DOHH2 (cell line): Measurements from ENCODE around the gene GALNT2.

Experiments
- H3F3A ChIP-seq: fragments of 200-600 bp; sonication (generic), shearing (Covaris generic); 2 replicates; pipeline ENCODE4 v1.6.0; 2016; ENCODE audit warnings: antibody characterized with exemption, mild to moderate bottlenecking; ENCODE audit not compliant: control insufficient read depth, insufficient read depth
- H3K27ac ChIP-seq: fragments of 200-600 bp; sonication (generic); 2 replicates; pipeline ENCODE4 v1.5.1; 2014; ENCODE audit warnings: low read depth, mild to moderate bottlenecking, low read length, moderate library complexity
- H3K27me3 ChIP-seq: fragments of 200-600 bp; sonication (generic); 2 replicates; pipeline ENCODE4 v1.6.1; 2014; ENCODE audit warnings: mild to moderate bottlenecking, low read length, mixed read lengths; ENCODE audit not compliant: control insufficient read depth
- H3K36me3 ChIP-seq: fragments of 200-600 bp; sonication (generic); 2 replicates; pipeline ENCODE4 v1.6.1; 2014; ENCODE audit warnings: mild to moderate bottlenecking, low read length, moderate library complexity, mixed read lengths; ENCODE audit not compliant: control insufficient read depth
- H3K4me1 ChIP-seq: fragments of 200-600 bp; sonication (generic); 2 replicates; pipeline ENCODE4 v1.6.1; 2014; ENCODE audit warnings: mild to moderate bottlenecking, low read length, mixed read lengths; ENCODE audit not compliant: control insufficient read depth
- H3K4me2 ChIP-seq: fragments of 200-600 bp; sonication (generic); 2 replicates; pipeline ENCODE4 v1.6.0; 2014; ENCODE audit warnings: mild to moderate bottlenecking, low read length, moderate library complexity
- H3K4me3 ChIP-seq: fragments of 200-600 bp; sonication (generic); 2 replicates; pipeline ENCODE4 v1.5.1; 2014; ENCODE audit warnings: mild to moderate bottlenecking, low read length, mixed read lengths
- H3K79me2 ChIP-seq: fragments of 200-600 bp; sonication (generic); 2 replicates; pipeline ENCODE4 v1.6.1; 2014; ENCODE audit warnings: mild to moderate bottlenecking, low read length, mixed read lengths; ENCODE audit not compliant: control insufficient read depth
- H3K9me2 ChIP-seq: fragments of 200-600 bp; sonication (generic); replicated peaks from 2 replicates; pipeline ENCODE4 v1.6.1; 2014; ENCODE audit warnings: mild to moderate bottlenecking, low read length, mixed read lengths; ENCODE audit not compliant: control insufficient read depth
- H3K9me3 ChIP-seq: fragments of 200-600 bp; sonication (generic); 2 replicates; pipeline ENCODE4 v1.6.1; 2014; ENCODE audit warnings: antibody characterized with exemption, low read length, mixed read lengths; ENCODE audit not compliant: control insufficient read depth, insufficient read depth
- H4K20me1 ChIP-seq: fragments of 200-600 bp; sonication (generic); 2 replicates; pipeline ENCODE4 v1.6.0; 2014; ENCODE audit warnings: low read depth, mild to moderate bottlenecking, antibody characterized with exemption, low read length, moderate library complexity; ENCODE audit not compliant: control insufficient read depth, insufficient read depth
- EZH2phosphoT487 ChIP-seq: fragments of 200-600 bp; sonication (generic); IDR thresholded peaks from 2 replicates; pipeline ENCODE4 v1.6.1; 2017; ENCODE audit warnings: borderline replicate concordance, mild to moderate bottlenecking, antibody characterized with exemption, low read length, moderate library complexity, mixed read lengths
- TF ChIP-seq, protein P1 (sequence below): fragments of 200-600 bp; sonication (generic); IDR thresholded peaks from one replicate; pipeline ENCODE4 v1.5.1; 2014; ENCODE audit warnings: antibody characterized with exemption, mild to moderate bottlenecking, low read depth, low read length; ENCODE audit not compliant: poor library complexity, severe bottlenecking

GALNT2 gene

GRCh38 chr1:230112131-230112701, 45.2 kb downstream of the GALNT2 start:
- H3K79me2 ChIP-seq = peaks cover 74% of the 10 kb centered on the region
- TF ChIP-seq, protein P1, sequence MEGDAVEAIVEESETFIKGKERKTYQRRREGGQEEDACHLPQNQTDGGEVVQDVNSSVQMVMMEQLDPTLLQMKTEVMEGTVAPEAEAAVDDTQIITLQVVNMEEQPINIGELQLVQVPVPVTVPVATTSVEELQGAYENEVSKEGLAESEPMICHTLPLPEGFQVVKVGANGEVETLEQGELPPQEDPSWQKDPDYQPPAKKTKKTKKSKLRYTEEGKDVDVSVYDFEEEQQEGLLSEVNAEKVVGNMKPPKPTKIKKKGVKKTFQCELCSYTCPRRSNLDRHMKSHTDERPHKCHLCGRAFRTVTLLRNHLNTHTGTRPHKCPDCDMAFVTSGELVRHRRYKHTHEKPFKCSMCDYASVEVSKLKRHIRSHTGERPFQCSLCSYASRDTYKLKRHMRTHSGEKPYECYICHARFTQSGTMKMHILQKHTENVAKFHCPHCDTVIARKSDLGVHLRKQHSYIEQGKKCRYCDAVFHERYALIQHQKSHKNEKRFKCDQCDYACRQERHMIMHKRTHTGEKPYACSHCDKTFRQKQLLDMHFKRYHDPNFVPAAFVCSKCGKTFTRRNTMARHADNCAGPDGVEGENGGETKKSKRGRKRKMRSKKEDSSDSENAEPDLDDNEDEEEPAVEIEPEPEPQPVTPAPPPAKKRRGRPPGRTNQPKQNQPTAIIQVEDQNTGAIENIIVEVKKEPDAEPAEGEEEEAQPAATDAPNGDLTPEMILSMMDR = no peak
- no peak for TF ChIP-seq EZH2phosphoT487
- peaks cover 10% of the 10 kb centered on the region; the same call in 1 of the 2 replicates for H4K20me1 ChIP-seq
- peak overlapping the region; percentile 35 for H3K27ac ChIP-seq
- peak overlapping the region; percentile 37 for H3K4me3 ChIP-seq
- no peaks in the 10 kb centered on the region for H3K9me2 ChIP-seq
- H3K4me1 ChIP-seq = peaks cover 66% of the 10 kb centered on the region
- no peaks in the 10 kb centered on the region for H3K9me3 ChIP-seq
- H3K27me3 ChIP-seq = no peaks in the 10 kb centered on the region
- peaks cover 4% of the 10 kb centered on the region; the same call in 1 of the 2 replicates for H3F3A ChIP-seq
- H3K4me2 ChIP-seq = peak overlapping the region; percentile 64
- H3K36me3 ChIP-seq = peaks cover 15% of the 10 kb centered on the region

DNA sequence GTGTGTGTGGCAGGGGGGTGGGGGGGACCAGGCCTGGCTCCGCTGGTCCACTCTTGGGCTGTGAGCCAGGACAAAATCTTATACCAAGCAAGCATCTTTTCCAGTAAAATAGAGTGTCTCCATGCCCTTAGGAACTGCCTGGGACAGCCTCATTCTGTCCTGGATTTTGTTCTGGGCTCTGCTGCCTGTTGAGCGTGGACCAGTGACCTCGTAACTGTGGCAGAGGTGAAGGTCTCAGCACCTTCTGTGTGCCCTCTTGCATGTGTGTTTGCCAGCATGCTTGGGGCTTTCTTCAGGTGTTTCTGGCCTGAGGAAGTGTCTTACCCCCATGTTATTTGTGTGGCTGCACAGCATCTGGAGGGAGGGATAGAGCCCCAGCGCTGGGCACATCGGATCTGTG, 45.7 kb downstream of the GALNT2 start:
- H3F3A ChIP-seq = peaks cover 4% of the 10 kb centered on the region; the same call in 1 of the 2 replicates
- H3K4me2 ChIP-seq = peak overlapping the region; percentile 64
- peaks cover 10% of the 10 kb centered on the region; the same call in 1 of the 2 replicates for H4K20me1 ChIP-seq
- H3K79me2 ChIP-seq = peaks cover 74% of the 10 kb centered on the region
- peaks cover 15% of the 10 kb centered on the region for H3K36me3 ChIP-seq
- no peaks in the 10 kb centered on the region for H3K9me2 ChIP-seq
- no peak overlapping the region for H3K4me3 ChIP-seq
- peak overlapping the region; percentile 35; the same call in 1 of the 2 replicates for H3K27ac ChIP-seq
- no peaks in the 10 kb centered on the region for H3K27me3 ChIP-seq
- peaks cover 67% of the 10 kb centered on the region for H3K4me1 ChIP-seq
- H3K9me3 ChIP-seq = no peaks in the 10 kb centered on the region
- TF ChIP-seq, protein P1 = no peak
- no peak for TF ChIP-seq EZH2phosphoT487

DNA sequence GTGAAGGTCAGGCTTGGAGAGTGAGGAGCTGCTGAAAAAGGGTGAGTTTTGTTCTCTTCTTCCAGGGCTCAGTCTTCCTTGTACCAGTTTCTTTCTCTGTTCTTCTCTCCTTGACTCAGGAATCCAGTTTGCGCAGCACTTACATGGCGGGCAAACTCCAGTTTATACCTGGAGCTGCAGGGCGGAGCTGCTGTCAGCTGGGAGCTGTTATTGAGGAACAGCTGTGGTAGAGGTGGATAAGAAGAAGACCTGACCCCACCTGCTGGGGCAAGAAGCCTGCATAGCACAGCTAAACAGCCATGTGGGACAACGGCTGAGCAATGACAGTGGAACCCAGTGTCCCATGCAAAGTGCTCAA, 46.2 kb downstream of the GALNT2 start:
- H3K27me3 ChIP-seq = no peaks in the 10 kb centered on the region
- H4K20me1 ChIP-seq = peaks cover 10% of the 10 kb centered on the region; the same call in 1 of the 2 replicates
- no peak for TF ChIP-seq EZH2phosphoT487
- TF ChIP-seq, protein P1 = no peak
- no peaks in the 10 kb centered on the region for H3K9me2 ChIP-seq
- peaks cover 74% of the 10 kb centered on the region for H3K79me2 ChIP-seq
- no peak overlapping the region for H3K27ac ChIP-seq
- no peak overlapping the region for H3K4me2 ChIP-seq
- peaks cover 4% of the 10 kb centered on the region; the same call in 1 of the 2 replicates for H3F3A ChIP-seq
- peaks cover 69% of the 10 kb centered on the region for H3K4me1 ChIP-seq
- H3K36me3 ChIP-seq = peaks cover 15% of the 10 kb centered on the region
- no peak overlapping the region for H3K4me3 ChIP-seq
- no peaks in the 10 kb centered on the region for H3K9me3 ChIP-seq
